Measurements from ENCODE around the gene NLRP14.

GRCh38 chr11:6991227-6991626 lies 29.1 kb upstream of the NLRP14 start:
- TF ChIP-seq EZH2 (IDR thresholded peaks at IDR 0.05; ENCODE audit: insufficient read depth, poor library complexity, severe bottlenecking) (no peak), EZH2phosphoT487 (IDR thresholded peaks at IDR 0.05; ENCODE audit: insufficient read depth, low read depth) (no peak)
